HG03565 (cell line): ENCODE measurements around the gene C12orf56.
A peak's percentile ranks its signal among the peaks of the same experiment; 100 is the strongest.
"Not testable (repeated sequence)": the region's sequence is repeated elsewhere in the genome, so short reads cannot be mapped to it uniquely, and the experiment has no call there.

Experiments used
- ATAC-seq: cut with Tn5 transposase; IDR thresholded peaks from one replicate; pipeline ENCODE4 v1.9.1; 2021; ENCODE audit warnings: mild to moderate bottlenecking, moderate library complexity; ENCODE audit not compliant: unreplicated experiment

The C12orf56 gene

DNA sequence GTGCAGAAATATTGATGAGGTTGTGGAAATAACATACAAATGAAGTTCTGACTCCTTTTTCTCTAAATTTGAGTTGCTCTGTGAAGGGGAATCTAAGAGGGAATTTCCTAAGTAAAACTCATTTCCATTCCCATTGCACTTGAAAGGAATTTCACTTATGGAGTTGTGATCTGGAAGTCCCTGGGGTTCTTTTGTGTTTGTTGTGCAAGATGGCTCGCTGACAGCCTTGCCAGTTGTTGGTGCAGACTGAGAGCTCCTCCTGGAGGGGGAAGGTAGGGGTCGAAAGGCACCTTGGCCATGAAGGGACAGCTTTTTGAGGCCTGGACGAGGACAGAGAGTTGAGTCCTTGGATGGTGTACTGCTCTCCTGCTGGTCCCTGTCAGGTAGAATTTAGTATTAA is 72.0 kb downstream of the C12orf56 start:
- ATAC-seq = no peak

- no peak for ATAC-seq
Measured at GRCh38 chr12:64311877-64312276, 78.7 kb downstream of the C12orf56 start.

GRCh38 chr12:64304571-64304970 is 86.0 kb downstream of the C12orf56 start:
- ATAC-seq = no peak

GRCh38 chr12:64299628-64300027 is 90.9 kb downstream of the C12orf56 start:
- no peak for ATAC-seq

GRCh38 chr12:64296301-64296700 is 94.3 kb downstream of the C12orf56 start:
- ATAC-seq = no peak

- ATAC-seq = peak; percentile 50
Measured at GRCh38 chr12:64293654-64294364, 96.7 kb downstream of the C12orf56 start.

GRCh38 chr12:64293174-64293573 is 97.4 kb downstream of the C12orf56 start:
- ATAC-seq = not testable (repeated sequence)

DNA sequence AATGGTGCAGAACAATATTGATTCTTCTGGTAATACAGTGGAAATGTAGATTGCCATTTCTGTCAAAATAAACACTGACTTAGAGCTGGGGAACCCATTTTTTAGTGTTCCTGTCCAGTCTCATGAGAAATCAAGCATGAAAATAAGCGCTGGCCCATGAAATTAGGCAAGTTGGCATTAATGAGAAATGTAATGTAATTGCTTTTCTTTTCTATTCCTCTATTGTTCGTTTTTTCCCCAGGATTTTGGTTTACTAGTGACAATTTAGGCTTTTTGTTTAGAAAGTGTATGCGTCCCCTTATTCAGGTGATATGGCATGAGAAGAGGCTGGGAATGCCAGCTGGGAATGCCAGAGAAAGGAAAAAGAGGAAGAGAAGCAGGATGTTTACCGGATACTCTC is 104.0 kb downstream of the C12orf56 start:
- ATAC-seq = no peak

GRCh38 chr12:64284256-64284655 is 106.3 kb downstream of the C12orf56 start:
- no peak for ATAC-seq

- no peak for ATAC-seq
Measured at GRCh38 chr12:64278421-64278820, 112.1 kb downstream of the C12orf56 start.

- ATAC-seq = no peak
Measured at GRCh38 chr12:64273527-64274403, 116.8 kb downstream of the C12orf56 start.

DNA sequence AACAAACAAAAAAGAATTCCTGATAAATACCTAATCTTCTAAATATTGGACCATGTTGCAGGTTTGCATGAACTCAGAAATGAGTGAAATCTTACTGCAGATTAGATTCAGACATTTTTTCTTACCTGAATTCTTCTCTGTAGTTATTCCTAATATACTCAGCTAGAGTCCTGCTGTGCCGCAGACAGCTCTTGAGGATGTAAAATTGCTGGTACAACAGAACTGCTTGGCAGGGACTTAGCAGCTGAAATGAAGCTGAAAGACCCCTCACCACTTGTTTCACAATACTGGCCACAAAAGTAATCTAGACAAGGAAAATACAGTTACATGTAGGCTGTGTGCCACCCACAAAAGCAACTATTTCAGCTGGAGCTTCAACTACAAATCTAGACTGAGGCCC is 120.1 kb downstream of the C12orf56 start:
- no peak for ATAC-seq

DNA sequence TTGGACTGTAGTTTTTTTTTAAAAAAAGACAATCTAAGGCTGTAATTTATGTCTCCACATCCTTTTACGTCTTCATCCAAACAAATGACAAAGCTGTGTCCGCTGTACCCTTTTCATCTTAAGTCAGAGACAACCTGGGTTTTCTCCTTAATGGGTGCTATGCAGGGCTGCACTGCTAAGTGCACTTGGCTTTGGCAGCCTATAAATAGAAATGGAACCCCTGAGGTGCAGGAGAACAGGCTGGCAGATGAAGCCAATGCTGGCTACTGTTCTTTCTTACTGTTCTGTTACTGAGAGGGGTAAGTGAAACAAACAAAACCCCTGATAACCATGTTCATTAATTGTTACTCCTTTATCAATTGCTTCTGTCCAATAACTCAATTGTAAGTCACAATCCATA is 121.4 kb downstream of the C12orf56 start:
- ATAC-seq = no peak

- ATAC-seq = no peak
Measured at GRCh38 chr12:64268409-64268808, 122.1 kb downstream of the C12orf56 start.

DNA sequence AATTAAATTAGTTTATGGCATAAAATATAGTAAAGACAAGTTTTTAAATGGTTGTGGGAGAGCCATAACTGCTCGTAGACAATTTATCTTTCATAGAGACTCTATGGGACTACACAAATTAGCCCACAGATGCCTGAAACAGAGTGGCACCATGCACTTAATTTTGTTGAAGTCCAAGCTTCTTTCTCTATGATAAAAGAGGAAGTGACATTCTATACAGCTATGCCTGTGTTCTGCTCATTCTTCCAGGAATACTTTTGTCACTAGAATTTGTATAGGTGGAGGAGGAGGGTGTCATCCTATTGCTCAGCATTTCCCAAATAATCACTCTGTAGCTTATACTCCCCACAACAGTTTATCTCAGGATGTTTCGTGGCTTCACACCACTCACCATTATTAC is 124.7 kb downstream of the C12orf56 start:
- no peak for ATAC-seq

DNA sequence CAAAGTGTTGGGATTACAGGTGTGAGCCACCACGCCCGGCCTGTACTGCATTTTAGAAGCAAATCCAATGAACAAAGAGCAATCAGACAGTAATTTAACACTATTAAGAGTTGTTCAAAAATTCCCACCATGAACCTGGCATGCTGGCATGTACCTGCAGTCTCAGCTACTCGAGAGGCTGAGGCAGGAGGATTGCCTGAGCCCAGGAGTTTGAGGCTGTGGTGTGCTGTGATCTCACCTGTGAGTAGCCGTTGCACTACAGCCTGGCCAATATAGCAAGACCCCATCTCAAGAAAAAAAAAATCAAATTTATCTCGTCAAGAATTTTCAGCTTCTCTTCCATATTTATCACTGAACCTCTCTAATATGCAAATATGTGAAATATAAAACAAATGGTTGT is 128.7 kb downstream of the C12orf56 start:
- ATAC-seq = no peak

- ATAC-seq = no peak
Measured at GRCh38 chr12:64258576-64258975, 132.0 kb downstream of the C12orf56 start.

GRCh38 chr12:64256166-64256800 is 134.3 kb downstream of the C12orf56 start:
- ATAC-seq = no peak

- no peak for ATAC-seq
Measured at GRCh38 chr12:64255249-64255648, 135.3 kb downstream of the C12orf56 start.

DNA sequence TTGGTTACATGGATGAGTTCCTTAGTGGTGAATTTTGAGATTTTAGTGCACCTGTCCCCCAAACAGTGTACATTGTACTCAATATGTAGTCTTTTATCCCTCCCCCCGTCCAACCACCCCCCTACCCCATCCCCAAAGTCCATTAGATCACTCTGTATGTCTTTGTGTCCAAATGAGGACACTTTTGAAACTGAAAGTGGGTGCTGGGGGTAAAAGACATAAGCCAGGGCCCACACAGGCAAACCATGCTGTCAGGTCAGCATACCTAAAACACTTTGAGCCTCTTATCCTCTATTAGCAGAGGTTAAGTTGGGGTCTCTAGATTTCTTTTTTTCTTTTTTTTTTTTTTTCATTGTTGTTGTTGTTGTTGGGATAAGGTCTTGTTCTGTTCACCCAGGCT is 137.2 kb downstream of the C12orf56 start:
- ATAC-seq = no peak

GRCh38 chr12:64252681-64253080 is 137.9 kb downstream of the C12orf56 start:
- no peak for ATAC-seq

DNA sequence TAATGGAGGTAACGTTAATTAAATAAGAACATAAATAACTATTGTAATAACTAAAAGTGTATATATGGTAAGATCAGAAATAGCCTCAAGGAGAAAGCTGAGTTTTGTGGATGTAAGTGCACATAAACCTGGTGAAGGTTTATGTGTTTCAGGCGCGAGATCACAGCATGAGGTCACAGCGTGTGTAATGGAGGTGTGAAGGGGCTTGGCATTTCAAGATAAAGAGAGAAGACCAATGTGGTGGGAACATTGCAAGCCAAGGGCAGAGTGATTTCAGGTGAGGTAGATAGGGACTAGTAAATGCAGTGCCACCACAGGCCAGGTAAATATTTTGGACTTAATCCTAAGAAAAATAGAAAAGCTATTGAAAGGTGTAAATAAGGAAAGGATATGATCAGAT is 146.7 kb downstream of the C12orf56 start:
- no peak for ATAC-seq
